HG03354 (cell line): Measurements from ENCODE around the gene SULT1A2.
A peak's percentile ranks its signal among the peaks of the same experiment; 100 is the strongest.
"Not testable (repeated sequence)": the region's sequence is repeated elsewhere in the genome, so short reads cannot be mapped to it uniquely, and the experiment has no call there.

Source experiments
- ATAC-seq: cut with Tn5 transposase; IDR thresholded peaks from one replicate; pipeline ENCODE4 v1.9.1; 2021; ENCODE audit warnings: mild to moderate bottlenecking; ENCODE audit not compliant: unreplicated experiment, poor library complexity, severe bottlenecking

Gene SULT1A2

GRCh38 chr16:28596840-28597691, at the start of gene SULT1A2:
SULT1A2 (minus strand) TSS chr16:28597050; CDS start chr16:28595930, 1,120 bp downstream.
- no peak for ATAC-seq

GRCh38 chr16:28639959-28640358, 43.1 kb upstream of the SULT1A2 start:
- not testable (repeated sequence) for ATAC-seq

DNA sequence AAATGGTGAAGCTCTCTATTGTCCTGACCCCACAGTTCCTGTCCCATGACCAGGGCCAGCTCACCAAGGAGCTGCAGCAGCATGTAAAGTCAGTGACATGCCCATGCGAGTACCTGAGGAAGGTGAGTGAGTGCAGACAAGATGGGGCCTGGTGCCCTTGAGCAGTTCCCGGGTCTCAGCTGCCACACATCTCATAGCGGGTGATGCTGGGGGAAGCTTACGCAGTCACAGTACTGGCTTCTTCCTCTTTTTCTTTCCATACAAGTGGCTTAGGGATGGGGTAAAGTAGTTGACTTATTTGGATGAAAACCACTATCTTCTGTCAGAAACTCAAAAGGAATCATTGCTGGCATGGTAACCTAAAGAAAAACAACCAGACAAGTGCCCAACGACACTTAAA, 41.5 kb upstream of the SULT1A2 start:
- ATAC-seq: not testable (repeated sequence)

DNA sequence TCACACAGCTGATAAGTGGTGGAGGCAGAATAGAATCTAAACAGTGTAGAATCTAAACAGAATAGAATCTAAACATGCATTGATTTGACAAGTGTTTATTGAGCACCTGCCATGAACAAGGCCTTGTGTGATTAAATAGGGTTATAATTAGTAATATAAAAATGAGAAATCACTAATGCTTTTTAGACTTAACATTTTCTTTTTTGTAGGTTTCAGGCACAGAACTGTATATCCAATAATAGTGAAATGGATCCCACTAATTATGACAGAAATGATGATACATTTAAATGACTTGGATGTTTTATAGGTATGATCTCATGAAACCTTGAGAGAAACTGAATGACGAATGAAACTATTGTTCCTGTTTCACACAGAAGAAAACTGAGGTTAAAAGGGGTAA, 40.9 kb upstream of the SULT1A2 start, which contains the start of gene NPIPB8:
Gene NPIPB8 (plus strand): TSS at position 301 of the 400 bp plus-strand sequence. CDS start 296 bp downstream, outside the sequence.
- ATAC-seq: not testable (repeated sequence)

DNA sequence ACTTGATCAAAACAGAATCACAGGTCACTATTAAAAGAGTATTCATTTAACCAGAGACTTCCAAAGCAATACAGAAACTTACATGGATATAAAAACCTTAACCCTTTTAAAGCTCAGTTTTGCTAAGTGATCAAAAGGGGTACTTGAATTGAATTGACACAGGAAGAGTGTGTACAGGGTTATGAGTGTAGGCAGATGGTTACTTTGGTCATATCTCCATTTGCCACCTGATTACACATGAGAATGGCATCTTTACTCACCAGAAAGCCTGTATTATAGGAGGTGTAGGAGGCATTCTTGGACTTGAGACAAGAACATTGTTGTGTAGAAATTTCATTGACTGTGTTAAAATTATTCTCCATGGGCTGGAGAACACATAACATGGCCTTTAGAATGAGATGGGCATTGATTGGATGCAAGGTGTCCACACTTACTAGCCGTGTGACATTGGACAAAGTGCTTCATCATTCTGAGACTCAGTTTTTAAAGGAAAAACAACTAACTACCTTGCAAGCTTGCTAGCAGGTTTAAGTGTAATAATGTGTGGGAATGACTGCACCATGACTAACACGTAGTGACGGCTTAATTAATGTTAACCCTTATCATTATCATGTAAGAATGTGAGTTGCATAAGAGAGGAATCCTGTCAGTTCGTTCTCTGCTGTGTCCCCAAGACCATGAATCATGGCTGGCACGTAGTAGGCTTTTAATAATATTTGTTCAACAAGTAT, 39.4 kb upstream of the SULT1A2 start:
- ATAC-seq: not testable (repeated sequence)

- not testable (repeated sequence) for ATAC-seq
These were observed 34.1 kb upstream of the SULT1A2 start for GRCh38 chr16:28630905-28631304.

GRCh38 chr16:28623172-28623711, 26.4 kb upstream of the SULT1A2 start:
- ATAC-seq: no peak

GRCh38 chr16:28622532-28623171, 25.8 kb upstream of the SULT1A2 start:
- ATAC-seq: not testable (repeated sequence)

DNA sequence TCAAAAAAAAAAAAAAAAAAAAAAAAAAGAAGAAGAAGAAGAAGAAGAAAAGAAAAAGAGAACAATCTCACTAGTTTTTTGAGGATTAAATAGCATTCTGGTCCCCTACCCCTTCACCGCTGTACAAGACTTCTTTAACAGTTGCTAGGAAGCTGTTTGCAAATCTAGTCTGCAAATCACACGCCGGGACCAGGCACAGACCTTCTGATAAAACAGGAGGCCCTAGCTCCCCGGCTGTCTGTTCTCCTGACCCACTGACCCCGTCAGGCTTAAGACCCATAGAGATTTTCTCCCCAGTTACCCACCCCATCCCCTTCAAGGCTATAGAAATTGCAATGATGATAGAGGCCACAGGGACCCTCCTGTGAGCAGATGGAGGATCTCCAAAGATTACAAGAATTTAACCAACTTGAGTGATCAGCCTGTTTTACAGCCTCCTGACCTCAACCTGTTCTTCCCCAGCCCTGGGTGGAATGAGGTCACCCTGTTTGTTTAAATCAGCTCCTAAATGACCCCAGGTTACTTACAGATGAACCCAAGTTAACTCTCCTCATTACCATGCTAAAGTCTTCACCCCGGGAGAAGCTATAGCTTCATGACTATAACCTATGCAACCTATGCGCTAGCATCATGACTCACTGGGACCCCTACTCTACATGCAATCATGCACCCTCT, 24.8 kb upstream of the SULT1A2 start:
- no peak for ATAC-seq

DNA sequence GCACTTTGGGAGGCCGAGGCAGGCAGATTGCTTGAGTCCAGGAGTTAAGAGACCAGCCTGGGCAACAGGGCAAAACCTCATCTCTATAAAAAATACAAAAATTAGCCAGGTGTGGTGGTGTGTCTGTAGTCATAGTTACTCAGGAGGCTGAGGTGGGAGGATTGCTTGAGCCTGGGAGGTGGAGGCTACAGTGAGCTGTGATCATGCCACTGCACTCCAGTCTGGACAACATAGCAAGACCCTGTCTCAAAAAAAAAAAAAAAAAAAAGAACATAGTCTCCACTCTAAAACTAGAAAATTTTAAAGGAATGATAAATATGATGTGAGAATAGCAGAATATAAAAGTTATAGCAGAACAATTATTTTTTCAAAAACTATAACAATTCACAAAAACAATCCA, 23.5 kb upstream of the SULT1A2 start:
- ATAC-seq: not testable (repeated sequence)

- no peak for ATAC-seq
These were observed 21.0 kb upstream of the SULT1A2 start for GRCh38 chr16:28617874-28618273.

- no peak for ATAC-seq
These were observed 19.8 kb upstream of the SULT1A2 start for GRCh38 chr16:28616636-28617035.

DNA sequence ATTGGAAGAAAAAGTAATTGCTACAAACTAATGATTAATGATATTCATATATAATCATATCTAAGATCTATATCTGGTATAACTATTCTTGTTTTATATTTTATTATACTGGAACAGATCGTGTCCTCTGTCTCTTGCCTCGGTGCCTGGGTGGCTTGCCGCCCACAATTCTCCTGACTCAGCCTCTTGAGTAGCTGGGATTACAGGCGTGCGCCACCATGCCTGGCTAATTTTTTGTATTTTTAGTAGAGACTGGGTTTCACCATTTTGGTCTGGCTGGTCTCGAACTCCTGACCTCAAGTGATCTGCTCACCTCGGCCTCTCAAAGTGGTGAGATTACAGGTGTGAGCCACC, 19.4 kb upstream of the SULT1A2 start:
- not testable (repeated sequence) for ATAC-seq

DNA sequence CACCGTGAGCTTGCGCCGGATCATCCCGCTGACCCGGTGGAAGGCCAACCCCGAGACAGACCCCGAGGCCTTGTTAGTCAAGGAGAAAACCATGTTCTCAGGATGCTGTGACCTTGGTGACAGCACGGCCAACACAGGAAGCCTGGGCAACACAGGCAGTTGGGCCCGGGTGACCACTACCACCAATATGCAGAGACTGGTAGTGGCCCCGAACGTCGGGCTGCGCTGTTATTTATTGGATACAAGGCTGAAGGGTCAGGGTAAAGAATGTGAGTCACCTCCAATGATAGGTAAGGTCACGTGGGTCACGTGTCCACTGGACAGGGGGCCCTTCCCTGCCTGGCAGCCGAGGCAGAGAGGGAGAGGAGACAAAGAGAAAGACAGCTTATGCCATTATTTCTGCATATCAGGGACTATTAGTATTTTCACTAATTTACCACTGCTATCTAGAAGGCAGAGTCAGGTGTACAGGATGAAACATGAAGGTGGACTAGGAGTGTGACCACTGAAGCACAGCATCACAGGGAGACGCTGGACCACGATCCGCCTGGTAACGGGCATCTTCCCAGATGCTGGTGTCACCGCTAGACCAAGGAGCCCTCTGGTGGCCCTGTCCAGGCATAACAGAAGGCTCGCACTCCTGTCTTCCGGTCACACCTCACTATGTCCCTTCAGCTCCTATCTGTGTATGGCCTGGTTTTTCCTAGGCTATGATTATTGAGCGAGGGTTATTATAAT, 18.8 kb upstream of the SULT1A2 start:
- ATAC-seq: not testable (repeated sequence)

- ATAC-seq: not testable (repeated sequence)
These were observed 17.7 kb upstream of the SULT1A2 start for GRCh38 chr16:28614561-28614960.

DNA sequence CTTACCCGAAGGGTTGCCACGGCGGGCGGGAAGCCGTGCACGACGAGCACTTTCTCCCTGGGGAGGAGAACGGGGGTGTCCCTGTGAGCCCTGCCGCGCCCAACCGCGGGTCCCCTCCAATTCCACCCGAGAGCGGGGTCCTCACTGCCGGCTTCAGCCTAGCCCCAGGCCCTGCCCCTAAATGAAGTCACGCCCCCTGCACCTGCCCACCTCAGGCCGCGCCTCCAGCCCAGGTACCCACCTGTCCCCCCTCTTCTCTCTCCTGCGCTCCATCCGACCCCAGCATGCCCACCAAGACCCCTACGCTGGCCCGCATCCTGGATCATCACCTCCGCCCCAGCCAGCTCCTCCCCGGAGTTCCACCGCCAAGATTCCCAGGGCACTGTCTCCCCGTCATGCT, 17.1 kb upstream of the SULT1A2 start:
- ATAC-seq: not testable (repeated sequence)

DNA sequence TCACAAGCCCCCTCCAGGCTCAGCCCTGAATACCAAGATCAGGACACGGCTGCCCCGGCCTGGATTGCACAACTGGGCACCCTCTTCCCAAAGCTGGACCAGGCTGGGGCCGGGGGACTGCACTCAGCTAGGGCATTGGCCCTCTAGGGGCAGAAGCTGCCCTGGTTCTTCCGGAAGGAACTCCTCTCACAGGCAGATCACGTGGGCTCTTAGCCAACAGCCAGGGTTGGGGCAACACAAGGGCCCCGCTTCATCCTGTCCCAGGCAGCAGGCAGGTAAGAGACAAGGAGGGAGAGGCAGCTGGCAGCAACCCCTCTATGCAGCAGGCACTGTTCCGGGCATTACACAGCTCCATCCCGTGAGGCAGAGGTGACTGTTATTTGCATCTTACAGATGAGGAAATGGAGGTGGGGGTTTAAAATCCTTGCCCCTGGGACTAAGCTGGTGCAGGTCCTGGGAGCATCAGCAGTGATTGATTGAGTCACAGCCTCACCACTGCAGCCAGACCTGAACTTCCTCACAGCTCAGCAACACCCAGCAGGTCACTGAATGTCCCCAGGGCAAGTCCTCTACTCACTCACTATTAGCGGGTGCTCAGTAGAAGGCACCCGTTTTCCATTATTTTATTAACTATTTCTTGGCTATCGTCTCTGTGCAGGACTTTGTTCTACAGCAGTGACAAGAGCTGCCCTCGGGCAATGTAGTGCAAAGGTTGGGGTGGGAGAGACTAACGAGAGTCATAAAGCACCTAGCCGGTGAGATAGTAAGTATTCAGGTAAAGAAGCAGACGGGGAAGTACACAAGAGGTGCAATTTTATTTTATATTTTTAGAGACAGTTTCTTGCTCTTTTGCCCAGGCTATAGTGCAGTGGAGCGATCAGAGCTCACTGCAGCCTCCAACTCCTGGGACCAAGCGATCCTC, 15.8 kb upstream of the SULT1A2 start:
- peak; percentile 74 for ATAC-seq
